HUES6 (cell line): ENCODE measurements around the gene SELENOI.
"Not testable (repeated sequence)": the region's sequence is repeated elsewhere in the genome, so short reads cannot be mapped to it uniquely, and the experiment has no call there.

Experiments
- H3K27ac ChIP-seq: 2 replicates; pipeline ENCODE4 v1.7.0; 2013; ENCODE audit warnings: low read depth, mild to moderate bottlenecking, low read length, inconsistent platforms
- H3K27me3 ChIP-seq: 2 replicates; pipeline ENCODE4 v1.6.1; 2013; ENCODE audit warnings: low read length; ENCODE audit not compliant: control insufficient read depth, insufficient read depth
- H3K36me3 ChIP-seq: 2 replicates; pipeline ENCODE4 v1.6.1; 2013; ENCODE audit warnings: low read length; ENCODE audit not compliant: control insufficient read depth, insufficient read depth
- H3K4me1 ChIP-seq: 2 replicates; pipeline ENCODE4 v1.6.1; 2013; ENCODE audit warnings: low read length; ENCODE audit not compliant: control insufficient read depth, insufficient read depth
- H3K4me3 ChIP-seq: 2 replicates; pipeline ENCODE4 v1.5.1; 2013; ENCODE audit warnings: low read depth, low read length
- H3K9ac ChIP-seq: one replicate; pipeline ENCODE4 v1.6.1; 2013; ENCODE audit warnings: mild to moderate bottlenecking, low read length
- H3K9me3 ChIP-seq: 2 replicates; pipeline ENCODE4 v1.6.1; 2013; ENCODE audit warnings: low read depth, low read length; ENCODE audit not compliant: control insufficient read depth, insufficient read depth

Gene SELENOI

DNA sequence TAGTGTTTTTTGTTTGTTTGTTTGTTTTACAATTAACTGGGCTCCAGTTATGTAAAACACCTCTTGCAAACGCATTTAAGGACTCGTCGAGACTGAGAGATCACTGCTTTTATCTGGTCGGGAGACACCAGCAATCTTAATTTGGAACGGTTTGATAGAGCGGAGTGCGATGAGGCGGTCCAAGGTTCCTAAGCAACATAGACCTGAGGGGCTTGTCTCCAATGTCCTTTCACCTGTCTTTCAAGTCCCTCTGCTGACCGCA is 729 bp upstream of the SELENOI start:
- peak overlapping the region; percentile 91 for H3K4me3 ChIP-seq
- H3K36me3 ChIP-seq, result no peaks in the 10 kb centered on the region
- peaks cover 27% of the 10 kb centered on the region for H3K4me1 ChIP-seq
- H3K27me3 ChIP-seq, result no peaks in the 10 kb centered on the region
- H3K27ac ChIP-seq, result peak overlapping the region; percentile 88
- H3K9me3 ChIP-seq, result no peaks in the 10 kb centered on the region
- H3K9ac ChIP-seq, result peak overlapping the region; percentile 87

DNA sequence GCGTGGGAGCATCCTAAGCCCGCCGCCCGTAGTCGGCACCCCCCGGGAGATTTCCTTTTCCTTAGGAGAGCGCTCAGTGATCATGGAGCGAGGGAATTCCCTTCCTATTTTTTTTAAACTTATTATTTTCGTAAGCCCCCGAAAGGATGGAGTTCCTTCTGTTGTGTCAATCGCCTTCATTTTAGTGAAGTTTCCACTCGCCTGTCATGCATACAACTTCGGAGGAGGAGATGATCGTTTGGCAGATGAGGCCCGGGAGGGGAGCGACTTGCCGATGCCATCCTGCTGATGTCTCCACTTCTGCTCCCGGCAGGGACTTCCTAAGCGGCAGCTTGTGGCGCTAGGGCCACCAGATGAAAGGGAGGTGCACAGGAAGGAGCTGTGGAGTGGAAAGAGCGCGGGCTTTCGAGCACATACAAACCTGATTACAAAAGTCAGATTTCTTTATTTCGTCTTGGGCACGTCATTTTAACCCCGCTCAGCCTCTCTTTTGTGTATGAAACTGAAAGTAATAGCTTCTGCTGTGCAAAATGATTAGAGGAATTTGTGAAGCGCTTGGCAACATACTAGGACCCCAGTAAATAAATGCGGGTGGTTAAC is 611 bp downstream of the SELENOI start, which contains the start of gene ADGRF3:
TSS of gene ADGRF3 (minus strand) at position 336 of the 600 bp plus-strand sequence. CDS start 555 bp downstream, outside the sequence.
- no peaks in the 10 kb centered on the region for H3K36me3 ChIP-seq
- H3K9me3 ChIP-seq, result no peaks in the 10 kb centered on the region
- peaks cover 22% of the 10 kb centered on the region for H3K4me1 ChIP-seq
- H3K27ac ChIP-seq, result peak within 1 kb of the TSS; percentile 88
- H3K9ac ChIP-seq, result peak within 1 kb of the TSS; percentile 87
- peak within 1 kb of the TSS; percentile 91 for H3K4me3 ChIP-seq
- no peaks in the 10 kb centered on the region for H3K27me3 ChIP-seq

GRCh38 chr2:26347286-26347865 is 1.4 kb downstream of the SELENOI start:
- Histone ChIP-seq H3K4me3 (peak overlapping the region; percentile 91), H3K27ac (no peak overlapping the region), H3K36me3 (no peaks in the 10 kb centered on the region), H3K9me3 (no peaks in the 10 kb centered on the region), H3K4me1 (peaks cover 22% of the 10 kb centered on the region), H3K9ac (peak overlapping the region; percentile 75), H3K27me3 (no peaks in the 10 kb centered on the region)

DNA sequence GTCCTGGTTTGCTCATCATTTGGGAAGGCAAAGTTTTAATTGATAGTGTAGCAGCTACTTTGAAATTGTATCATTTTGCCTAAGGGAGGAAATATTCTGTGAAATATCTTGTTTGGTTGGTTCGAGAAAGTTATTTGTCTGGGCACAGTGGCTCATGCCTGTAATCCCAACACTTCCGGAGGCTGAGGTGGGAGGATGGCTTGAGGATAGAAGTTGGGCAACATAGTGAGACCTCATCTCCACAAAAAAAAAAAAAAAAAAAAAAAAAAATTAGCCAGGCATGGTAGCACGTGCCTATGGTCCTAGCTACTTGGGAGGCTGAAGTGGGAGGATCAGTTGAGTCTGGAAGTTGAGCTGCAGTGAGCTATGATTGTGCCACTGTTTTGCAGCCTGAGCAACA is 3.7 kb downstream of the SELENOI start:
- peaks cover 7% of the 10 kb centered on the region; the same call in 1 of the 2 replicates for H3K36me3 ChIP-seq
- no peaks in the 10 kb centered on the region for H3K27me3 ChIP-seq
- H3K27ac ChIP-seq, result no peak overlapping the region
- H3K9ac ChIP-seq, result no peak overlapping the region
- H3K9me3 ChIP-seq, result peaks cover 2% of the 10 kb centered on the region; the same call in 1 of the 2 replicates
- peaks cover 16% of the 10 kb centered on the region for H3K4me1 ChIP-seq
- H3K4me3 ChIP-seq, result no peak overlapping the region

- Histone ChIP-seq H3K27me3 (no peaks in the 10 kb centered on the region), H3K9ac (no peak overlapping the region), H3K9me3 (peaks cover 2% of the 10 kb centered on the region; the same call in 1 of the 2 replicates), H3K4me1 (peaks cover 28% of the 10 kb centered on the region), H3K27ac (no peak overlapping the region), H3K36me3 (peaks cover 7% of the 10 kb centered on the region; the same call in 1 of the 2 replicates), H3K4me3 (no peak overlapping the region)
Observed at GRCh38 chr2:26351375-26352090, 5.6 kb downstream of the SELENOI start.

DNA sequence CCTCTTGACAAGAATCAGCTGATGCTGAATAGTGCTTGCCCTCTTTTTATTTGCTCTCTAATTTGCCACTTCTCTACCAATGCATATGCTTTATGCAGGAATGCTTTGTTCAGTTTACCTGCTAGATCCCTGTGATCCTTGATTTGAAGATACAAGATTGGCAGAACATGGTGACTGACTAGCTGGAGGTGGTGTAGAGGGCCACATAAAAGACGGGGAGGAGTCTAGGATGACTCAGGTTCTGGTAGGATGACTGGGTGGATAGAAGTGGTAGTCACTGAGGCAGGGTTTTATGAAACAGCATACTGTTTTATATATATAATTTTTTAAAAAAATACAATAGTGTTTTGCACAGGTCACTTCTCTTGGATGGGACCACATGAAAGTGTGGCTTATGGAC is 6.9 kb downstream of the SELENOI start:
- Histone ChIP-seq H3K4me1 (peaks cover 23% of the 10 kb centered on the region), H3K36me3 (peaks cover 7% of the 10 kb centered on the region), H3K4me3 (no peak overlapping the region), H3K9me3 (peaks cover 2% of the 10 kb centered on the region; the same call in 1 of the 2 replicates), H3K27ac (no peak overlapping the region), H3K27me3 (no peaks in the 10 kb centered on the region), H3K9ac (no peak overlapping the region)

- H3K9ac ChIP-seq, H3K27me3 ChIP-seq, H3K36me3 ChIP-seq, H3K4me3 ChIP-seq, H3K9me3 ChIP-seq, H3K27ac ChIP-seq: not testable (repeated sequence)
- H3K4me1 ChIP-seq, result peaks cover 16% of the 10 kb centered on the region
Observed at GRCh38 chr2:26354469-26354868, 8.5 kb downstream of the SELENOI start.

GRCh38 chr2:26355038-26355995 is 9.4 kb downstream of the SELENOI start:
- H3K27ac ChIP-seq, result peak overlapping the region; percentile 12; the same call in 1 of the 2 replicates
- no peak overlapping the region; the same call in 1 of the 2 replicates for H3K4me3 ChIP-seq
- H3K27me3 ChIP-seq, result no peaks in the 10 kb centered on the region
- peaks cover 2% of the 10 kb centered on the region; the same call in 1 of the 2 replicates for H3K9me3 ChIP-seq
- no peak overlapping the region for H3K9ac ChIP-seq
- H3K36me3 ChIP-seq, result peaks cover 7% of the 10 kb centered on the region
- H3K4me1 ChIP-seq, result peaks cover 16% of the 10 kb centered on the region

DNA sequence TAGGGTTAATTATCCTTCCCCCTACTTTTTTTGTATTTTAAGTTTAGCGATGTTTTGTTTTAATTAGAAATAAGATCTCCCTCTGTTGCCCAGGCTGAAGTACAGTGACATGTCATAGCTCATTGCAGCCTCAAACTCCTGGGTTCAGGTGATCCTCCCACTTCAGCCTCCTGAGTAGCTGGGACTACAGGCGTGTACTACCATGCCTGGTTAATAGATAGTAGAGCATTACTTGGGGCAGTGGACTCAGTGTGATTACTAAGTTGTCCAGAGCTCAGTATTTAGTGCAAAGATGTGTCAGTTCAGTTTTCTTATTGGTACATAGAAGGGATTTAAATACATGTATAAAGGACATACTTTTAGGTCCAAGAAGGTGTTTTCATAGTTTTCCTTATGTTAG is 10.2 kb downstream of the SELENOI start:
- H3K9ac ChIP-seq, result no peak overlapping the region
- peak overlapping the region; percentile 12; the same call in 1 of the 2 replicates for H3K27ac ChIP-seq
- no peak overlapping the region for H3K4me3 ChIP-seq
- no peaks in the 10 kb centered on the region for H3K27me3 ChIP-seq
- H3K9me3 ChIP-seq, result peaks cover 2% of the 10 kb centered on the region; the same call in 1 of the 2 replicates
- H3K36me3 ChIP-seq, result peaks cover 7% of the 10 kb centered on the region
- peaks cover 16% of the 10 kb centered on the region for H3K4me1 ChIP-seq

- Histone ChIP-seq H3K4me1 (peaks cover 16% of the 10 kb centered on the region), H3K27ac (no peak overlapping the region), H3K27me3 (no peaks in the 10 kb centered on the region), H3K9ac (no peak overlapping the region), H3K9me3 (peaks cover 2% of the 10 kb centered on the region; the same call in 1 of the 2 replicates), H3K36me3 (peaks cover 9% of the 10 kb centered on the region), H3K4me3 (no peak overlapping the region)
Observed at GRCh38 chr2:26356771-26357170, 10.8 kb downstream of the SELENOI start.
